ENCODE data around the gene GID4. TPM values are rescaled to one million over a fixed set of nuclear protein-coding genes. Genes with fewer than 3 reads are reported as not detected.

Gene GID4
- total and polyA plus RNA-seq, 2 of the 4 experiments (the other 2 are of a cell fraction): 3.9 to 5.6 TPM

DNA sequence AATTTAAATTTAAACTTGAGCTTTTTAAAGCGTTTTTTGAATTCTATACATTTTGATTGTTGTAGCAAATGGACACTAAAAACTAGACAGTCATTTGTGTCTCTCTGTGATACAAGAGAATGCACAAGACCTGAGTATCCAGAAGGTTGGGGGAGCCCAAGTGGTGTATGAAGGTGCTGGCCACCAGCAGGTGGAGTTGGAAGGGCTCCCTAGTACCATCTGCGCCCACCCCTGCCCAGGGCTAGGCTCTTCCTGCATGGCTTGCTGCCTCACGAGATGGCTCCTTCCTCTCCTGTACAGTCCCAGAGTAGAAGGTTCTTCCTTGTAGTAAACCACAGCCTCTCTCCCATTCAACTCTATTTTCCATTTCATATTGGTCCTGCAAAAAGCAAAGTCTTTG is 17.0 kb downstream of the GID4 start:
- H3K27ac ChIP-seq (ENCODE audit: insufficient read depth, low read length): no peak overlapping the region
- H3K23ac ChIP-seq (ENCODE audit: low read depth, low read length): no peak overlapping the region
- H3K36me3 ChIP-seq (ENCODE audit: control insufficient read depth, insufficient read depth, low read length): peaks cover 26% of the 10 kb centered on the region
- H3K18ac ChIP-seq (ENCODE audit: low read depth, low read length): no peak overlapping the region
- ChIA-PET CTCF (no interaction called here), POLR2A (ENCODE audit: unreplicated experiment) (no interaction called here)
- no peak overlapping the region for H4K8ac ChIP-seq (ENCODE audit: low read depth in 2 of 2, low read length in 2 of 2)
- intact Hi-C loops (cut with micrococcal nuclease): no loop called here
- no peak overlapping the region for H3K4me2 ChIP-seq (ENCODE audit: low read depth, low read length)
- H2BK120ac ChIP-seq (ENCODE audit: low read depth, low read length): no peak overlapping the region
- 0 out of 2 replicates have a peak, but pooled peaks cover 5% of the 10 kb centered on the region for H3K9me1 ChIP-seq (ENCODE audit: insufficient read depth, low read length)
- in situ Hi-C loops (cut with MboI; ENCODE audit: low sequenced_read_pairs): no loop called here
- H3K79me1 ChIP-seq (ENCODE audit: low read depth in 1 of 2, low read length in 2 of 2): no peaks in the 10 kb centered on the region; a peak in 1 of 4 replicates
- TF ChIP-seq MAZ (IDR thresholded peaks at IDR 0.05; ENCODE audit: borderline replicate concordance, low read depth, low read length): no peak
- no peak for TF ChIP-seq POLR2A (IDR thresholded peaks at IDR 0.05; ENCODE audit: low read depth, low read length)
- no peak for TF ChIP-seq BHLHE40 (IDR thresholded peaks at IDR 0.05; ENCODE audit: low read depth, low read length)
- no peak for TF ChIP-seq CHD1 (IDR thresholded peaks at IDR 0.05; ENCODE audit: low read depth, low read length)
- TF ChIP-seq NFE2L2 (IDR thresholded peaks at IDR 0.05; ENCODE audit: low read depth, low read length): no peak
- TF ChIP-seq RFX5 (IDR thresholded peaks at IDR 0.05; ENCODE audit: low read depth, low read length): no peak
- no peak for TF ChIP-seq MXI1 (IDR thresholded peaks at IDR 0.05; ENCODE audit: borderline replicate concordance, low read depth, low read length)
- no peak for TF ChIP-seq MAFK (IDR thresholded peaks at IDR 0.05; ENCODE audit: low read depth, low read length)
- no peak for TF ChIP-seq CEBPB (IDR thresholded peaks at IDR 0.05; ENCODE audit: low read depth, low read length)
- TF ChIP-seq, protein P1, sequence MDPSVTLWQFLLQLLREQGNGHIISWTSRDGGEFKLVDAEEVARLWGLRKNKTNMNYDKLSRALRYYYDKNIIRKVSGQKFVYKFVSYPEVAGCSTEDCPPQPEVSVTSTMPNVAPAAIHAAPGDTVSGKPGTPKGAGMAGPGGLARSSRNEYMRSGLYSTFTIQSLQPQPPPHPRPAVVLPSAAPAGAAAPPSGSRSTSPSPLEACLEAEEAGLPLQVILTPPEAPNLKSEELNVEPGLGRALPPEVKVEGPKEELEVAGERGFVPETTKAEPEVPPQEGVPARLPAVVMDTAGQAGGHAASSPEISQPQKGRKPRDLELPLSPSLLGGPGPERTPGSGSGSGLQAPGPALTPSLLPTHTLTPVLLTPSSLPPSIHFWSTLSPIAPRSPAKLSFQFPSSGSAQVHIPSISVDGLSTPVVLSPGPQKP (IDR thresholded peaks at IDR 0.05; ENCODE audit: borderline replicate concordance, low read depth, low read length): no peak
- TF ChIP-seq, protein P2, sequence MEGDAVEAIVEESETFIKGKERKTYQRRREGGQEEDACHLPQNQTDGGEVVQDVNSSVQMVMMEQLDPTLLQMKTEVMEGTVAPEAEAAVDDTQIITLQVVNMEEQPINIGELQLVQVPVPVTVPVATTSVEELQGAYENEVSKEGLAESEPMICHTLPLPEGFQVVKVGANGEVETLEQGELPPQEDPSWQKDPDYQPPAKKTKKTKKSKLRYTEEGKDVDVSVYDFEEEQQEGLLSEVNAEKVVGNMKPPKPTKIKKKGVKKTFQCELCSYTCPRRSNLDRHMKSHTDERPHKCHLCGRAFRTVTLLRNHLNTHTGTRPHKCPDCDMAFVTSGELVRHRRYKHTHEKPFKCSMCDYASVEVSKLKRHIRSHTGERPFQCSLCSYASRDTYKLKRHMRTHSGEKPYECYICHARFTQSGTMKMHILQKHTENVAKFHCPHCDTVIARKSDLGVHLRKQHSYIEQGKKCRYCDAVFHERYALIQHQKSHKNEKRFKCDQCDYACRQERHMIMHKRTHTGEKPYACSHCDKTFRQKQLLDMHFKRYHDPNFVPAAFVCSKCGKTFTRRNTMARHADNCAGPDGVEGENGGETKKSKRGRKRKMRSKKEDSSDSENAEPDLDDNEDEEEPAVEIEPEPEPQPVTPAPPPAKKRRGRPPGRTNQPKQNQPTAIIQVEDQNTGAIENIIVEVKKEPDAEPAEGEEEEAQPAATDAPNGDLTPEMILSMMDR (conservative IDR thresholded peaks at IDR 0.05; ENCODE audit: low read depth, low read length): no peak
- TF ChIP-seq SMC3 (IDR thresholded peaks at IDR 0.05; ENCODE audit: low read depth, low read length): no peak
- TF ChIP-seq RAD21 (IDR thresholded peaks at IDR 0.05; ENCODE audit: low read length): no peak
- TF ChIP-seq, protein P3, sequence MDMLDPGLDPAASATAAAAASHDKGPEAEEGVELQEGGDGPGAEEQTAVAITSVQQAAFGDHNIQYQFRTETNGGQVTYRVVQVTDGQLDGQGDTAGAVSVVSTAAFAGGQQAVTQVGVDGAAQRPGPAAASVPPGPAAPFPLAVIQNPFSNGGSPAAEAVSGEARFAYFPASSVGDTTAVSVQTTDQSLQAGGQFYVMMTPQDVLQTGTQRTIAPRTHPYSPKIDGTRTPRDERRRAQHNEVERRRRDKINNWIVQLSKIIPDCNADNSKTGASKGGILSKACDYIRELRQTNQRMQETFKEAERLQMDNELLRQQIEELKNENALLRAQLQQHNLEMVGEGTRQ (IDR thresholded peaks at IDR 0.05; ENCODE audit: low read depth, low read length): no peak
- TF ChIP-seq RCOR1 (IDR thresholded peaks at IDR 0.05; ENCODE audit: insufficient replicate concordance, low read length): no peak
- no peak for TF ChIP-seq FOS (IDR thresholded peaks at IDR 0.05; ENCODE audit: low read depth, low read length)
- no TSS peak for BruUV-seq (replicated peaks)
- H3K4ac ChIP-seq (ENCODE audit: low read depth, low read length): no peak overlapping the region
- ATAC-seq (ENCODE audit: low read depth) (no peak), DNase-seq (no peak)
- H2AK5ac ChIP-seq (ENCODE audit: low read depth, low read length): no peak overlapping the region
- no peak overlapping the region for H2BK15ac ChIP-seq (ENCODE audit: low read depth, low read length)
- no peak overlapping the region for H2AK9ac ChIP-seq (replicated peaks; ENCODE audit: low read depth, low read length, poor library complexity)
- no peak overlapping the region for H2BK20ac ChIP-seq (ENCODE audit: low read depth, low read length)
- no peak overlapping the region for H3K9ac ChIP-seq (ENCODE audit: low read depth, low read length)
- no peak overlapping the region for H2AFZ ChIP-seq (replicated peaks; ENCODE audit: low read length, poor library complexity)
- no peak overlapping the region for H3K56ac ChIP-seq (ENCODE audit: extremely low read depth, insufficient read depth, low read length)
- no peak overlapping the region for H4K5ac ChIP-seq (ENCODE audit: low read depth, low read length)
- H4K91ac ChIP-seq (ENCODE audit: insufficient read depth, low read depth, low read length): no peak overlapping the region
- H3K4me3 ChIP-seq (ENCODE audit: insufficient read depth, low read depth, low read length): no peak overlapping the region
- H3K27me3 ChIP-seq (ENCODE audit: control insufficient read depth, insufficient read depth, low read length): no peaks in the 10 kb centered on the region
- no peaks in the 10 kb centered on the region for H3K4me1 ChIP-seq (ENCODE audit: control insufficient read depth, insufficient read depth, low read length)
- dilution Hi-C loops (cut with HindIII; ENCODE audit: low sequenced_read_pairs, unreplicated experiment): no loop called here
- H2BK5ac ChIP-seq (ENCODE audit: low read depth, low read length, poor library complexity, severe bottlenecking): no peak overlapping the region
- no CpG with 5 or more reads among the region's 3 CpGs for WGBS, 2 experiments (ENCODE audit: extremely low coverage in 2 of 2, insufficient read length in 1 of 2)
- H3K9me3 ChIP-seq (ENCODE audit: control insufficient read depth, insufficient read depth, low read length): no peaks in the 10 kb centered on the region
- H3K14ac ChIP-seq (replicated peaks; ENCODE audit: low read depth, low read length): no peak overlapping the region
- H4K20me1 ChIP-seq (ENCODE audit: insufficient read depth, low read length): no peaks in the 10 kb centered on the region

All from IMR-90 (cell line).